AG04450 (cell line): ENCODE data around the gene NHLRC3. TPM values are rescaled to one million over a fixed set of nuclear protein-coding genes. Genes with fewer than 3 reads are reported as not detected.

Experiments used
- CTCF ChIA-PET: fragments of 300-600, 350-600 bp; formaldehyde crosslinking; extraction: SDS; loops from one replicate; lab custom pipeline; 2022; ENCODE audit warnings: antibody characterized with exemption, inconsistent platforms; lab: Charles Lee
- POLR2A ChIA-PET: fragments of 350-600 bp; formaldehyde crosslinking; extraction: SDS; loops from one replicate; lab custom pipeline; 2021; ENCODE audit warnings: antibody characterized with exemption, inconsistent platforms; lab: Yijun Ruan, JAX
- DNase-seq: peaks from one replicate; pipeline ENCODE4 v3.0.0-alpha.2; 2011; ENCODE audit warnings: low read depth, low spot score
- H3K27ac ChIP-seq: one replicate; pipeline ENCODE4 v1.5.1; 2012; ENCODE audit warnings: low read depth, low read length, control low read depth
- H3K27me3 ChIP-seq: one replicate; pipeline ENCODE4 v1.6.0; 2012; ENCODE audit warnings: low read length; ENCODE audit not compliant: control insufficient read depth, insufficient read depth
- H3K4me3 ChIP-seq: 2 replicates; pipeline ENCODE4 v1.5.1; 2011; ENCODE audit warnings: mild to moderate bottlenecking, low read depth, low read length, control low read depth
- H3K9me3 ChIP-seq: 2 replicates; pipeline ENCODE4 v1.5.1; 2012; ENCODE audit warnings: low read length; ENCODE audit not compliant: control insufficient read depth, insufficient read depth
- CTCF ChIP-seq: IDR thresholded peaks from 2 replicates; pipeline ENCODE4 v1.5.1; 2011; ENCODE audit warnings: low read depth, low read length, control low read depth, inconsistent platforms
- polyA plus RNA-seq: library from polyadenylated mRNA; depleted of rRNA; stranded (reverse); fragments of >200 nt; gene quantifications from 2 replicates; pipeline ENCODE4 v1.2.3, GENCODE V29; 2011

The NHLRC3 gene
- polyA plus RNA-seq, 1 experiment = 9.9 TPM

DNA sequence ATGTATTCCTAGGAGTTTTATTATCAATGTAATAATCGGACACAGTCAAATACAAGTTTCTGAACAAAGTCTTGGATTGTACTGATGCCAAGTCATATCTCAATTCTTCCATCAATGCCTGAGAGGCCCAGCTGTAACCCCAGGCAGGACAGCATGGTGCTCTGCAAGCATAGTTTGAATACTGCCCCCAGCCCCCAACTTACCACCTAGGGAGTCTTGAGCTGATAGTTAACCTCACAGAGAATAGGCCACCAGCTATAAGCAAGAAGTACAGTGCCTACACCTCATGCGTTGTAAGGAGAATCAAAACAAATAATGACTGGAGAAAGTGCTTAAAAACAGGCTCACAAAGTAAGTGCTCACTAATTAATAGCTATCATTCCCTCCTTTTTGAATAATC, 3.1 kb upstream of the NHLRC3 start:
- H3K9me3 ChIP-seq = no peaks in the 10 kb centered on the region
- POLR2A ChIA-PET = no interaction called here
- no peak for DNase-seq
- no peak for TF ChIP-seq CTCF
- peak overlapping the region; percentile 94 for H3K4me3 ChIP-seq
- no peaks in the 10 kb centered on the region for H3K27me3 ChIP-seq
- H3K27ac ChIP-seq = no peak overlapping the region
- CTCF ChIA-PET = interaction anchor here (0.5 to 0.6 kb wide), 2 partner anchors 297 to 383 kb away, joined by 3 to 4 read pairs; no protein-coding TSS in a partner anchor

GRCh38 chr13:39035799-39036198, 2.5 kb upstream of the NHLRC3 start:
- Histone ChIP-seq H3K27ac (no peak overlapping the region), H3K4me3 (peak overlapping the region; percentile 94), H3K27me3 (no peaks in the 10 kb centered on the region), H3K9me3 (no peaks in the 10 kb centered on the region)
- POLR2A ChIA-PET = interaction anchor here (0.6 kb wide), 1 partner anchor 12 kb away, joined by 3 read pairs; no protein-coding TSS in a partner anchor
- no peak for TF ChIP-seq CTCF
- no peak for DNase-seq
- CTCF ChIA-PET = interaction anchor here (0.6 to 1.9 kb wide), 3 partner anchors 383 to 580 kb away, joined by 3 to 6 read pairs (median 4); no protein-coding TSS in a partner anchor

DNA sequence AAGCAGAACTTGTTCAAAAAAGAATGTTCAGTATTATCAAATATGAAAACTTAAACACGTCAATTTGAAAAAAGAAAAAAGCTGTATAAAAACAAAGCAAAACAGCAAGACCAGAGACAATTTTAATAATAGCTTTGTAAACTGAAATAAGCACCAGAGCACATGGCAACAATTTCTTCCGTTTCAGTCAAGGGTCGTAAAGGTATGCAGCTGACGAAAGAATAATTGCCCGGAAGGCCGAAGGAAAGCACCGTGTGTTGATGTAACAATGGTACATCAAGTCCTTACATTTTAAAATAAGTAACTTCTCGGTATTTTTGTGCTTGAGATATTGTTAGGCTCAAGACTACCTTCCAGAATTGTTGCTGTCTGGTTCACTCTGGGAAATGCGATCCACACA, 2.0 kb upstream of the NHLRC3 start:
- no peak for DNase-seq
- Histone ChIP-seq H3K27me3 (no peaks in the 10 kb centered on the region), H3K27ac (no peak overlapping the region), H3K9me3 (no peaks in the 10 kb centered on the region), H3K4me3 (peak overlapping the region; percentile 94)
- ChIA-PET CTCF (interaction anchor here (0.9 to 1.9 kb wide), 2 partner anchors 576 to 580 kb away, joined by 3 to 6 read pairs; no protein-coding TSS in a partner anchor), POLR2A (interaction anchor here (0.6 kb wide), 2 partner anchors 12 to 13 kb away, joined by 3 read pairs; no protein-coding TSS in a partner anchor)
- TF ChIP-seq CTCF = no peak

GRCh38 chr13:39037410-39037879, 811 bp upstream of the NHLRC3 start:
- H3K9me3 ChIP-seq = no peaks in the 10 kb centered on the region
- ChIA-PET POLR2A (interaction anchor here (0.6 to 1.4 kb wide), 4 partner anchors 13 to 1588 kb away, joined by 3 read pairs; partner anchors contain the start of gene LHFPL6), CTCF (interaction anchor here (0.7 to 1.9 kb wide), 5 partner anchors 9 to 579 kb away, joined by 3 to 6 read pairs (median 4); no protein-coding TSS in a partner anchor)
- peak overlapping the region; percentile 84 for H3K27ac ChIP-seq
- H3K27me3 ChIP-seq = no peaks in the 10 kb centered on the region
- no peak for TF ChIP-seq CTCF
- no peak for DNase-seq
- H3K4me3 ChIP-seq = peak overlapping the region; percentile 94

GRCh38 chr13:39038569-39039030, 344 bp downstream of the NHLRC3 start:
- no peak for DNase-seq

More at GRCh38 chr13:39038569-39039030, 344 bp downstream of the NHLRC3 start:
- H3K27ac ChIP-seq = peak overlapping the region; percentile 33
- no peak for TF ChIP-seq CTCF
- H3K9me3 ChIP-seq = no peaks in the 10 kb centered on the region
- H3K27me3 ChIP-seq = no peaks in the 10 kb centered on the region
- ChIA-PET POLR2A (interaction anchor here (1.0 to 1.2 kb wide), 2 partner anchors 9 to 574 kb away, joined by 3 to 4 read pairs; no protein-coding TSS in a partner anchor), CTCF (interaction anchor here (1.1 to 1.2 kb wide), 2 partner anchors 10 to 577 kb away, joined by 3 to 6 read pairs; no protein-coding TSS in a partner anchor)
- peak overlapping the region; percentile 94 for H3K4me3 ChIP-seq
